HCEC 1CT (cell line): ENCODE measurements around the gene MYH15.
"Not testable (repeated sequence)": the region's sequence is repeated elsewhere in the genome, so short reads cannot be mapped to it uniquely, and the experiment has no call there.

Experiments
- DNase-seq: peaks from one replicate; pipeline ENCODE4 v3.0.0-alpha.2; 2017

Gene MYH15

DNA sequence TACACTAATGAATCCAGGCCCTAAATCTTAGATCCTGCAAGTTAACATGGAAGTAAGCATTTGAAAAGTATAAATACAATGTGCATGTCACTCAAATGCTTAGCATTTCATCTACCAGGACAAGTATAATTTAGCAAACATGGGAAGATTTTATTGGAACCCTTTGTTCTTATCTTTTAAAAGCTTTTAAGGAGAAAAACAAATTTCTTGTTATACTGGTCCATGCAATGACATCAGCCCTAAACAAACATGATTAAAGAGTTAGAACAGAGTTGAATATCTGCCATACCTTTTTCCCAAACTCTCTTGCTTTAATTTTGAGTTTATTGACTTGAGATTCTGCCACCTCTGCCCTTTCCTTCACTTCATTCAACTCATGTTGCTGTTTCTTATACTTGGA is 127.1 kb downstream of the MYH15 start:
- DNase-seq = no peak

DNA sequence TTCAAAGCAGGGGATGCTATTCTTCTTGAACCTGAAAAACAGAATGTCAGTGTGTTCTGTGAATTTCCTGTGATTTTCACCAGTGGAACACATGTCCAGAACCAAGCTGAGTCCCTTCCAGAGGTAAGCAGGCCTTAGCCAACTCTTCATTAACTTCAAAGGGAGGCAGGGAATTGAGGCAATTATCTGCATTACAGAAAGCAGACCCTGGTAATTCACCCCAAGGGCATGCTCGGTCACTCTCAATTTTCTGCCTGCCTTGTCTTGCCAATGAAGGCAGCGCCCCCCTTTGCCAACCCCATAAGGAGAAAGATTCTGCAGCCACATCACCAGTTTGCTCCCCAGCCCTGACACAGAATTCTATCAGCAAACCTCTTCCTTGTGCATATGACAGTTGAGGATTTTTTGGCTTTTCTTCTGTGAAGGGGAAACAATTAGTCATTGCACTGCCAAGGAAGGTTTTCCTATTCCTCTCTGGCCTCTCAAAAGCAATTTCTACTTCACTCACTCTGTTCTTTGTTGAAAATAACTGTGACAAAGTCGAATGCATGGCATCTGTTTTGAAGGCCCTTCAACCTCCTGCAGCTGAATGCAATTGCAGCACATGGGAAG is 128.8 kb downstream of the MYH15 start:
- no peak for DNase-seq

DNA sequence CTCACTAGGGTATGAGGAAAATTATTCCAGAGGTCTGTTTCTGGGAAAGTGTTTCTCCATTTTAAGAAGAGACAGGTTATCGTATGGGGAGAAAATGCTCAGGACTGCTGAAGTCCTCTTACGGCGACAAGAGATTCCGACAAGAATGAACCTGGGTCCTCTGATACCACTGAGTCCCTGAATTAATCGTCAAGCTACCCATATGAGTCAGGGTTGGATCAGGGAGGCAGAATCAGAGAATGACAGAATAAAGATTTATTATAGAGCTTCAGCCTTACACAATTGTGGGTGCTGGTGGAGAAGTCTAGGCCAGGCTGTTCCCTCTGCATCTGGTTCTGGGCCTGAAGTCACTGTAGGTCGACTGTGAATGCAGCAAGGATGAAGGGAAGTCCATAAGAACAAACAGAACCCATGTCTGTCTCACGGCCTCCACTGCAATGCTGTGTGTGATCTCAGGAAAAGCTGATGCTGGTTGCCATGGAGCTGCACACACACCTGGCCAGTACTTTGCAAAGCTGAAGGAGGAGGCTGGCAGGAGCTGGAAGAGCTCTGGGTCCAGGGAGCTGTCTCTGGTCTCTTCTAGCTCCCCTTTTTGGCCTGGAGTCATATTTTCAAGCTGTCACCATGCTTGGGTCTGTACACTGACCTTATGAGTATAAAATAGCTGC is 130.1 kb downstream of the MYH15 start:
- no peak for DNase-seq

DNA sequence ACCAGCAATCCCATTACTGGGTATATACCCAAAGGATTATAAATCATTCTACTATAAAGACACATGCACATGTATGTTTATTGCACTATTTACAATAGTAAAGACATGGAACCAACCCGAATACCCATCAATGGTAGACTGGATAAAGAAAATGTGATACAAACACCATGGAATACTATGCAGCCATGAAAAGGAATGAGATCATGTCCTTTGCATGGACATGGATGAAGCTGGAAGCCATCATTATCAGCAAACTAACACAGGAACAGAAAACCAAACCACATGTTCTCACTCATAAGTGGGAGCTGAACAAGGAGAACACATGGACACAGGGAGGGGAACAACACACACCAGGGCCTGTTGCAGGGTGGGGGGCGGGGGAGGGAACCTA is 131.4 kb downstream of the MYH15 start:
- DNase-seq = not testable (repeated sequence)

DNA sequence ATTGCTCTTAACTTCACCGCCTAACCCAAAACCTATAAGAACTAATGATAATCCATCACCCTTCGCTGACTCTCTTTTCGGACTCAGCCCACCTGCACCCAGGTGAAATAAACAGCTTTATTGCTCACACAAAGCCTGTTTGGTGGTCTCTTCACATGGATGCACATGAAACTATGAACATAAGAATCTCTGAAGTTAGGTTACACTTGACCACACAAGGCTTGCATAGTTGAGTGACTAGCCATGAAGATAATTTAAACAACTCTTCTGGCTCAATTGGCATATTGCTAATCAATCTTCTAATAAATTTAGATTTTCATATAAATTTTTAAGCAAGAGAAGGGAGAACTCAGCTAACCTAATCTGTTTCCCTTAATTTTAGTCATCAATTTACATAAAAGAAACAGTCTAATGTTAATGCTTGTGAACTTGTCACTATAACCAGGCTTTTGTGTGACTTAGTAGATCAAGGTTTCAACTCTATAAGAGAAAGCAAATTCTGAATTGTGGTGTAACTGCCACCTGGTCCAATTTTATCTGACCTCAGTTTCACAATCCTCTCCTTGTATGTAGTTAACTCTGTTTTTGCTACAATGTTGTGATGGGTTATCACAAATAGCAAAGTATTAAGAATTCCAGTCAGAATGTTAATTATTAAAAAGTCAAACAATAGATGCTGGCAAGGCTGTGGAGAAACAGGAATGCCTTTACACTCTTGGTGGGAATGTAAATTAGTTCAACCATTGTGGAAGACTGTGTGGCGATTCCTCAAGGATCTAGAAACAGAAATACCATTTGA is 132.0 kb downstream of the MYH15 start:
- no peak for DNase-seq

DNA sequence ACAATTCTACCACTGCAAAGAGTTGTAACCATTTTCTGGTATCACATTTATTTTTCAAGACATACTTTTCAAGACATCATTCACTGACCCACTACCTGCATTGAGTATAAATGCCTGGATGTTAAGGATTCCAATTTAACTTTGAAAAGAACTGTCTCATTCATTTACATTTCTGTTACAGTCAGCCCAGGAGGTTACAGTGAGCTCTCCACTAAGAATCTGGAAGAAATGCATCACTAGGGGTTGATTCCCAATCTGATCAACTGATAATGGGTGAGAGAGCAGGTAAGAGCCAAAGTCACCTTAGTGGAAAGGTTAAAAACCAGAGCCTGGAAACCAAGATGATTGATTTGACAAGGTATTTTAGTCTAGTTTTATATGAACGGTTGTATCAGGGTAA is 133.0 kb downstream of the MYH15 start:
- no peak for DNase-seq

DNA sequence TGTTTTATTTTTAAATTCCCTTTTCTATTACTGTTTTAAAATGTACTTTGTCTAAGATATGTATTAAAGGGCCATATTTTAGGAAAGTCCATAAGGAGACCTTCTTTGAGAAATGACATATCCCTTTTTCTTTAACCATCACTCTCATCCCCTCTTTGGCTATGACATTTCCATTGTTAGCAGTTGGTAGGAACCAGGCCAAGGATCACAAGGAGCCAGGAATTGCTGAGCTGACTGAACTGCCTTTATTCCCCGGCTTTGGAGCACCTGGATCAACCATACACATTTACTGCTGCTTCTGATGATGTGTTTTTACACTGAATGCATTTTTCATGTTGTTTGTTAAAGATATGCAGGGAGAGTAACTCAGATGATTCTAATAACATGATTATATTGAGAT is 134.4 kb downstream of the MYH15 start:
- no peak for DNase-seq

DNA sequence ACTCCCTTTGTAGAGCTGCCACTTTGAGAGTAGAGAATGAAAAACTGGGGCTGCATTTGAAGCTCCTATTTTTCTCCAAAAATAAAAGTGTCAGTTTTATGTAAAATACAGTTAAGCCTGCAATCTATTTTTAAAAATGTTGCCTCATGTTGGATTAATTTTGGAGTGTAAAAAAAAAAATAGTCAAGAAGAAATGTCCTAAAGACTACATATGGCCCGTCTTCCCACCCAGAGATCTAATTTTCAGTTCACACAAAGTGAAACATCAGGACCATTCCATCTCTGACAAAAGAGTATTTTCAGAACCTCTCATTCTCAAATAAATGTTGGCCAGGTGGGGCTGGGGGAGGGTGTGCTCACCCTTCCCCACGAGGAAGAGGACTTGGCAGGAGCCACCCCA is 151.4 kb downstream of the MYH15 start:
- DNase-seq = no peak

DNA sequence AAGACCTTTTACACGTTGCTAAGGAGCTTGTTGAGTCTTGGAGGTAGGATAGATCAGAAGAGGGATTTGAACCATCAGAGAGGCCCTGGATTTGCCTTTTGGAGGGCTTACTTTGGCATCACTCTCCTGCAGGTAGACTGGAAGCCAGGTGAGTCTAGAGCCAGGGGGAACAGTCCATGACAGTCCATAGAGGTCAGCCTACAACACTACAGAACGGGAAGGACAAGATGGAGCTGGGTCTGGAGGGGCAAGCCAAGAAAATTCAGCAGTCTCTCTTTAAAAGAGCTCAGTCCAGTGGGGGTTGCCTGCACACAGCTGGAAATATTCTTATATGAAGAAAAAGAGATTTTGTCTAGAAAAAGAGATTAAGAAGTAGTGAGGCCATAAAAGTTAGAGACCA is 153.4 kb downstream of the MYH15 start:
- no peak for DNase-seq

DNA sequence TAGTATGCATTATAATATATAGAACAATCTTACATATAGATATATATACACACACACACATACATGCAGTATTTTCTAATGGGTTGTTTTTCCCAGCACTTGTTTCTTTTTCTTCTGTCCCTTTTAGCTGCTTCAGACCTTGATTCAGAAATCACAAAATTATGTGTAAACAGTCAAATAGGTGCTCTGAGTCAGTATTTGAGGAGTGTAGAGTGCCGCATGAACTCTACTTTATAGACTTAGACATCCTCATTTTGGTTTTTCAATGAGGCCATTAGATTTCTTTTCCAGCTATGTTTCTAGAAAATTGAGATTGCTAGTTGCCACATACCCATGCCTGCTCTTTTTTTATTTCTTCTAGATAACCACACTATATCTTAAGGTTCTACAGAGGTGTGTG is 155.8 kb downstream of the MYH15 start:
- DNase-seq = no peak

DNA sequence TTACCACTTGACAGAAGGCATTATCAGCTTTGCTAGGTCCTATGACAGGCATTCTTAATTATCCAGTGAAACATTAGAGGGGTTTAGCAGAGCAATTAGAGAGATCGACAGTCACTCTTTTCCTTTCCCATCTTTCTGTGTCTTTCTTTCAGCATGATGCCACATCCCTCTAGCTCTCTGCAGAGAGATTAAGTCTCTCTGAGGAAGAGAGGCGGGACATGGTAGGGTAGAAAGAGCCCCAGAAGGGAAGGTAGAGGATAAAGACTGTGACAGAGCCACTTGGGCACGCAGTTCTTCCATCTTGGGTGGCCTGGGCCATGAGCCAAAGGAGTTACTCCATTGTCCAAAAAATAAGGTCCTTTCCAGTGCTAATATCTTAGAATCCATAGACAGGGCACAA is 158.2 kb downstream of the MYH15 start:
- DNase-seq = no peak

DNA sequence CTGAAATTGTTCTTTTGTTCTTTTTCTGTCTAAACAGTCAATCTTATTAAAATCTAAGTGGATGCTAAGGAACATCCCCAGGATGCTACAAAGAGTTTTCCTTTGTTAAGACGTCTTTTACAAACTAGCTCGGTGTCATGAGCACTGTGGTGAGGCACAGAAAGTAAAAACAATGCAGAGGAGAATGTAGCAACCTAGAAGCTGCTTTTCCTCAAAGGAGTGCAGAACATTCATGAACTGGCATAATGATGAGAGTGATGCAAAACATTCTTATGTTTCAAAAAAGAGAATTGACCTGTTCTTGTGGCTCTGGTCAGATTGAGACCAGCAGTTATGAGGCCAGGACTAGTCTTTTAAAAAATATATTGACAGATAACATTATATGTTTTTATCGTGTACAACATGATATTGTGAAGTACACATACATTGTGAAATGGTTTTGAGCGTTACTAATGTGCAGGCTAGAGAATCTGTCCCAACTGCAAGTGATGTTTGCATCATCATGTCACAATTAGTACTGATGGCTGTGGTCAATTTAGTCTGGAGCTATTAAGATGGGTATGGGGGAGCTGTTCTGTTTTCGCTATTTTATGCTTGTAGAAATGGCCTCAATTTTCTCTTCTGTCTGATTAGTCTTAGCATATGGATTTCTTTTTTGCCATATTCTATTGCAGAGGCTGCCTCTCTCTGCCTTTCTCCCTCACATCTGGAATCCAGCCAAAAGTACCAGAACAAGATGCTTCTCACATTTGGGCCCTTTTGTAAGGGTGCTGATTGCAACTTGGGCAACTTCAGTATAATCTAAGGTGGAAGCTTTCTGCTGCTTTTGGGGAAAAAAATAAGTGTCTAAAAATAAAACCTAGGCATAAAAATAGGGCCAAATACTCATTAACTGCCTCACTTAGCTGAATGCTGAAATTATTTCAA is 163.8 kb downstream of the MYH15 start:
- no peak for DNase-seq

DNA sequence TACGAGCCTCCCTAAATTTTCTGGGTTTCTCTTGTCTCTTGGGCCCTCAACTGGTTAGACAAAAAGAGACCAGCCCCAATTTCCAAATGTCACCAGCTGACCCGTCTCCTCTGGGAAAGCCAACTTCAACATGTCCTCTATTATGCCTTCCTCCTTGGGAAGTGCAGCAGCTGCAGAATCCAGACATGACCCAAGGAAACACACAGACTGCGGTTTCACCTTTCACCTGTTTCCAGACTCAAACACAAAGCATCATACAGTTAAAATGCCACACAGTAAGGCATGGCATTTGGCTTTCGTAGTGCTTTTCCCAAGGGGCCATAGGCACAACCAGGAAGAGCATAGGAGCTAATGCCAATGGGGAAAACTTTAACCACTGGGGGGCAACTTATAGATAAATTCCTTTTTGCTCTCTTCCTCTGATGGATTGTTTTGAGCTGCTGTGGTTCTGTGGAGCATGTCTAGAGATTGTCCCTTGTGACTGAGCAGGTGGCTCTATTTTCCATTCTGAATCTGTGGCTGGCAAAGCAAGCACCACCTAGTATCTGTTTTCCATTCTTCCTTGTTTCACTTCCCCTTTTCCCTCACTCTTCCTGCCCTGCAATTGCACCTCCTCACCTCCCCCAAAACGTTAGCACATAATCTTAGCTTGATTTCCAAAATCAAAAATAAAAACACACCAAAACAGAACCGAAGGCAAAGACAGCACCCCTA is 164.7 kb downstream of the MYH15 start:
- DNase-seq = no peak

DNA sequence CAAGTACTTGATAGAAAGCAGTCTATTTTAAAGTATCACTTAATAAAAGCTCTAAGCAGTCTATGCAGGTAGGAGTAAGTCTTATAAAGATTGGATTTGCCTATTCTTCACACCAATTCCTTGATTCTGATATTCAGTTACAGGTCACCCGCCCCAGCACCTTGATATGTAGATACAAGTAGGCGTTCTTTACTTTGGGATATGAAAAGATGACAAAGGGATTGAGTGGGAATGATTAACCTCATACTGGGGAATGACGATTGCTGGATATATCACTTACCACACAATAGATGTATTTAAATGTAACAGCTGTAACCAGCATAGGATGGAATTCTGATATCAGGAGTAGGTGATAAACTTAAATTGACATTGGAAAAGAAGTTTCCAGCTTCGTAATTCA is 166.9 kb downstream of the MYH15 start:
- DNase-seq = no peak

DNA sequence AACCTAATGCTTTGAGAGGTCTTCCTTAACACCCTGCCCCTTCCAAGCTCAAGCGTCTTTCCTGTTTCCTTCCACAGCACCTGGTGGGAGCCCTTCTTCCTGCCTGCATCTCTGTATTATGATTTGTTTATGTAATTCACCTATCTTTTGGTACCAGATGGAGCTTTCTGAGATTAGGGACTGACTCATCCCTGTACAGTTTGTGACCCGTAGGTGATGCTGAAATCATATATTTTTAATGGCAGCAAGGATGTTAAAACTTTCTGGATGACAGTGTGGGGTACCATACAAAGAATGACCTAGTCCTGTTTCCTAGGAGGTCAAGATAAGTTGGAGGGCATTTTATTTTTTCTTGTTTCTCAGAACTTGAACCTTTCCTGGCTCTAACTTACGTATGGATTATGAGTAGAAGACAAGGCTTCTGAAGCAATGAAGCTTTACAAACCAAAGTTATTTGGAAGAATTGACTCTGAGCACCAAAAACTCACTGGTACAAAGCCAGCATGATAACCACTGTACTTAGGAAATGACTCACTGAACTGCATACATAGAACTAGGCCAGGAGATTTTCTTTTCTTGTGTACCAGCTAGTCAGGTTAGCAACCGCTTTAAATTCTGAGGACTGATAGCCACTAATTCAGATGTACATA is 167.4 kb downstream of the MYH15 start:
- no peak for DNase-seq

DNA sequence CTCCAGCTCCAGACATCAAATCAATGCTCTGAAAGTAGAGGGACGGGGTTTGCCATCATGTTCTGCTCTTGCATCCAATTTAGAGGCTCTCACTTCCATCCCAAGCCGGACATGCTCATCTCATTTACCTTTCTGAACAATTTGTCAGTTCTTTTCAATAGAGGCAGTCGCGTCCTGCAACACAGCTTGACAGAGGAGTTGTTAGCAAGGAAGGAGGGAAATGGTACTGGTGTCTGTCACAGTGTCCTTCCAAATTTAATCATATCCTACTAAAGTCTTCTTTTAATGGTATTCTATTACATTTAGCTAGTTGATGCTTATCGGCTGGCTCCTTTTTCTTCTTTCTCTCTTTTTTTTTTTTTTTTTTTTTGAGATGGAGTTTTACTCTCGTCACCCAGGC is 168.5 kb downstream of the MYH15 start:
- no peak for DNase-seq

DNA sequence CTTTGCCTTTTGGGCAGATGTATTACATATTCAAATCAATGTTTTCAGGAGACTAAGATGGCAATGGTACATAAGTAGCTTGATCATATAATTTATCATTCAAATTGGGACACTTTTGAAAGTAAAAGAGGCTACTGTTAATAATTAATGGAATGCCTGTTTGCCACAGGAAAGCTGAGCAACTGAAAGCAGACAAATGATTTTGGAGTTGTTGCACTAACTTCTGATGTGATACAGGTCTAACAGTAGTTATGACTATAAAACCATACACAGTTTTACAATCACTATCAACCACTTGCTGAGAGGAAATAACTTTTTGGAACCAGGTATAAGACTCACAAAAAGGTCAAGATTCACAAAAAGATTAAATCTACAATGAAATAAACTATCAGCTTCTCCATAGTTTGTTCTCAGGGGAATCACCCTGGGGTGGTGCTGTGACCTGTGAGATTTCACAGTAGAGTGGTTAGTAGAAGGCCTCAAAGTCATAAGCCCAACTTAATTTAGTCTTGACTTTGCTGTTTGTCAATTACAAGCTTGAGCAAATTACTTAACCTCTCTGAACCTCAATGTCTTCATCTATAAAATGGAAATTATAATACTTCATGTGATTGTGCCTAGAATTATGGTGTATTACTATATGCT is 171.4 kb downstream of the MYH15 start:
- no peak for DNase-seq

DNA sequence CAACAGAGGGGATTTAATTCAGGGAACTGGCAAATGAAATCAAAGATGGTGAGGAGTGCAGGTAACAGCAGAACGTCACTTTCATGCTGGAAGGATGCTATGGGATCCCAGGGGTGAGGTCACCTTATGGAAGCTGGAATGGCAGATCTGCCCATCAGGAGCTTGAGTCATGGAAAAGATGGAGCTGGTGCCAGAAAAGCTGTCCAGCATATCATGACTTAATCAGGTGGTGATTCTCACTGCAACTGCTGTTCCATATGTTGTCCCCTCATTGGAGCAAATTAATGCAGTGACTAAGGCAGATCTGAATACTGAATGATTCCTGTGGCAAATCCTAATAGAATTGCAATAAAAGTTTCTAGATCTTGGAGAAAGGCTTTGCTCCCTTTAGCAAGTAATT is 175.7 kb downstream of the MYH15 start:
- DNase-seq = no peak

DNA sequence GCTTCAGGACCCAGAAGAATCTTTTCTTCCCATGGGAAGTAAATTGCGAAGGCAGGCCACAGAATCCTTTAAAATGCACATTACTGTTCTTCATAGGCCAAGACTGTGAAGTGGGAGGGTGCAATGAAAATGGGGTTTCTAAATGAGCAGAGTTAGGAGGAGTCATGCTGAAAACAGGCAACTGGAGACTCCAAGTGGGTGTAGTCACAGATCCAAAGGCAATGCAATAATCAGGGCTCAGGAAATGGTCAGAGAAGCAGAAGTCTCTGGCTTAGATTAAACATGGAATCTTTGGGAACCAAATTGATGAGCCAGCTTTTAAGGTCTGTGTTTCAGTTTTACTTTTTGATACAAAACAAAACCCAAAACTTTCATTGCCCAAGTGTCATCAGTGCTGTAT is 176.4 kb downstream of the MYH15 start:
- DNase-seq = no peak

DNA sequence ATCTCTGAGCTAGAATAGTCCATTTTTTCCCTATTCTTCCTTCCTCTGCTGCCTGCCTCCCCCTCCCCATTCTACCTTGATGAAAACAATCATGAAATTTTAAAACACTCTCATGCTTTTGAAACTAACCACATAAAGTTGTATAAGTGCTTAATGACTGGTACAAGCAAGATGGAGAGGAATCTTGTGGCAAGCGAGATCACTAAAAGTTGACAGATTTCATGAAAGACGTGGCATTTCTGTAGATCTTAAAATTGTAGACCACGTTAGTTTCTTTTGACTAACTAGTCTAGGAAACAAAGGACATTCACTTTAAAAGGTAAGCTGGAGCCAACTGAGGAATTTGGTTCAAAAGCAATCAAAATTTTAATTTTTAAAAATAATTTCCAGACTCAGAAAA is 178.6 kb downstream of the MYH15 start:
- no peak for DNase-seq
